ENCODE data around the gene CARD14. TPM values are rescaled to one million over a fixed set of nuclear protein-coding genes. Genes with fewer than 3 reads are reported as not detected.

The CARD14 gene
- total RNA-seq, 1 donor from 2014 or later = not detected

- DNase-seq (ENCODE audit: low spot score) = no peak
- no peaks in the 10 kb centered on the region for H3K4me1 Mint-ChIP-seq (ENCODE audit: low read depth)
- no peak overlapping the region for H3K4me3 Mint-ChIP-seq (ENCODE audit: low read depth)
- peaks cover 21% of the 10 kb centered on the region for H3K36me3 Mint-ChIP-seq (ENCODE audit: low read depth)
- intact Hi-C loops (cut with micrococcal nuclease) = no loop called here
- no peaks in the 10 kb centered on the region for H3K27me3 Mint-ChIP-seq (ENCODE audit: low read depth)
- no peak overlapping the region for H3K27ac Mint-ChIP-seq
- no peaks in the 10 kb centered on the region for H3K9me3 Mint-ChIP-seq
These were observed 42.3 kb downstream of the CARD14 start for GRCh38 chr17:80212109-80212508.

- Mint-ChIP-seq H3K27ac (no peak overlapping the region), H3K4me3 (ENCODE audit: low read depth) (no peak overlapping the region), H3K27me3 (ENCODE audit: low read depth) (no peaks in the 10 kb centered on the region), H3K36me3 (ENCODE audit: low read depth) (peaks cover 25% of the 10 kb centered on the region), H3K4me1 (ENCODE audit: low read depth) (peaks cover 2% of the 10 kb centered on the region), H3K9me3 (no peaks in the 10 kb centered on the region)
- intact Hi-C loops (cut with micrococcal nuclease) = no loop called here
- no peak for DNase-seq (ENCODE audit: low spot score)
These were observed 42.7 kb downstream of the CARD14 start for GRCh38 chr17:80212511-80212910.

- H3K9me3 Mint-ChIP-seq = no peaks in the 10 kb centered on the region
- H3K27ac Mint-ChIP-seq = no peak overlapping the region
- peaks cover 28% of the 10 kb centered on the region for H3K36me3 Mint-ChIP-seq (ENCODE audit: low read depth)
- intact Hi-C loops (cut with micrococcal nuclease) = no loop called here
- DNase-seq (ENCODE audit: low spot score) = no peak
- no peaks in the 10 kb centered on the region for H3K27me3 Mint-ChIP-seq (ENCODE audit: low read depth)
- H3K4me3 Mint-ChIP-seq (ENCODE audit: low read depth) = no peak overlapping the region
- peaks cover 3% of the 10 kb centered on the region for H3K4me1 Mint-ChIP-seq (ENCODE audit: low read depth)
These were observed 43.3 kb downstream of the CARD14 start for GRCh38 chr17:80212962-80213642.

GRCh38 chr17:80213643-80213975 lies 43.8 kb downstream of the CARD14 start:
- H3K36me3 Mint-ChIP-seq (ENCODE audit: low read depth) = peaks cover 28% of the 10 kb centered on the region
- H3K9me3 Mint-ChIP-seq = no peaks in the 10 kb centered on the region
- no peak overlapping the region for H3K4me3 Mint-ChIP-seq (ENCODE audit: low read depth)
- H3K27me3 Mint-ChIP-seq (ENCODE audit: low read depth) = no peaks in the 10 kb centered on the region
- H3K27ac Mint-ChIP-seq = no peak overlapping the region
- DNase-seq (ENCODE audit: low spot score) = no peak
- peaks cover 7% of the 10 kb centered on the region for H3K4me1 Mint-ChIP-seq (ENCODE audit: low read depth)
- intact Hi-C loops (cut with micrococcal nuclease) = no loop called here

GRCh38 chr17:80214012-80214877 lies 44.4 kb downstream of the CARD14 start:
- Mint-ChIP-seq H3K36me3 (ENCODE audit: low read depth) (peaks cover 28% of the 10 kb centered on the region), H3K4me1 (ENCODE audit: low read depth) (peaks cover 10% of the 10 kb centered on the region), H3K9me3 (no peaks in the 10 kb centered on the region), H3K4me3 (ENCODE audit: low read depth) (no peak overlapping the region), H3K27ac (no peak overlapping the region), H3K27me3 (ENCODE audit: low read depth) (no peaks in the 10 kb centered on the region)
- DNase-seq (ENCODE audit: low spot score) = no peak
- intact Hi-C loops (cut with micrococcal nuclease) = no loop called here

GRCh38 chr17:80214878-80215210 lies 45.0 kb downstream of the CARD14 start:
- intact Hi-C loops (cut with micrococcal nuclease) = loop anchor here (5.0 kb wide), 1 partner anchor 52 kb away; no protein-coding TSS in a partner anchor
- DNase-seq (ENCODE audit: low spot score) = no peak
- H3K9me3 Mint-ChIP-seq = no peaks in the 10 kb centered on the region
- peaks cover 12% of the 10 kb centered on the region for H3K4me1 Mint-ChIP-seq (ENCODE audit: low read depth)
- peaks cover 28% of the 10 kb centered on the region for H3K36me3 Mint-ChIP-seq (ENCODE audit: low read depth)
- no peak overlapping the region for H3K27ac Mint-ChIP-seq
- H3K4me3 Mint-ChIP-seq (ENCODE audit: low read depth) = no peak overlapping the region
- H3K27me3 Mint-ChIP-seq (ENCODE audit: low read depth) = no peaks in the 10 kb centered on the region

- no peak overlapping the region for H3K27ac Mint-ChIP-seq
- H3K9me3 Mint-ChIP-seq = no peaks in the 10 kb centered on the region
- no peaks in the 10 kb centered on the region for H3K27me3 Mint-ChIP-seq (ENCODE audit: low read depth)
- DNase-seq (ENCODE audit: low spot score) = no peak
- peaks cover 20% of the 10 kb centered on the region for H3K36me3 Mint-ChIP-seq (ENCODE audit: low read depth)
- H3K4me3 Mint-ChIP-seq (ENCODE audit: low read depth) = no peak overlapping the region
- intact Hi-C loops (cut with micrococcal nuclease) = loop anchor here (5.0 kb wide), 1 partner anchor 51 kb away; no protein-coding TSS in a partner anchor
- H3K4me1 Mint-ChIP-seq (ENCODE audit: low read depth) = peaks cover 14% of the 10 kb centered on the region
These were observed 46.9 kb downstream of the CARD14 start for GRCh38 chr17:80216473-80217456.

- intact Hi-C loops (cut with micrococcal nuclease) = loop anchor here (2.0 to 5.0 kb wide), 2 partner anchors 37 to 49 kb away; no protein-coding TSS in a partner anchor
- H3K36me3 Mint-ChIP-seq (ENCODE audit: low read depth) = peaks cover 20% of the 10 kb centered on the region
- H3K4me1 Mint-ChIP-seq (ENCODE audit: low read depth) = peaks cover 14% of the 10 kb centered on the region
- H3K27me3 Mint-ChIP-seq (ENCODE audit: low read depth) = no peaks in the 10 kb centered on the region
- no peaks in the 10 kb centered on the region for H3K9me3 Mint-ChIP-seq
- peak overlapping the region; percentile 0 for H3K27ac Mint-ChIP-seq
- no peak overlapping the region for H3K4me3 Mint-ChIP-seq (ENCODE audit: low read depth)
- DNase-seq (ENCODE audit: low spot score) = no peak
These were observed 48.0 kb downstream of the CARD14 start for GRCh38 chr17:80217703-80218362.

GRCh38 chr17:80218391-80218790 lies 48.6 kb downstream of the CARD14 start:
- Mint-ChIP-seq H3K27ac (peak overlapping the region; percentile 83), H3K36me3 (ENCODE audit: low read depth) (peaks cover 20% of the 10 kb centered on the region)
- intact Hi-C loops (cut with micrococcal nuclease) = loop anchor here (2.0 to 5.0 kb wide), 2 partner anchors 36 to 49 kb away; no protein-coding TSS in a partner anchor

GRCh38 chr17:80219013-80219762 lies 49.4 kb downstream of the CARD14 start:
- Mint-ChIP-seq H3K27me3 (ENCODE audit: low read depth) (no peaks in the 10 kb centered on the region), H3K27ac (peak overlapping the region; percentile 83), H3K4me1 (ENCODE audit: low read depth) (peaks cover 20% of the 10 kb centered on the region), H3K4me3 (ENCODE audit: low read depth) (peak overlapping the region; percentile 87), H3K9me3 (no peaks in the 10 kb centered on the region), H3K36me3 (ENCODE audit: low read depth) (peaks cover 20% of the 10 kb centered on the region)
- intact Hi-C loops (cut with micrococcal nuclease) = loop anchor here (2.0 to 5.0 kb wide), 2 partner anchors 36 to 48 kb away; no protein-coding TSS in a partner anchor
- DNase-seq (ENCODE audit: low spot score) = peak; percentile 84

More at GRCh38 chr17:80218391-80218790, 48.6 kb downstream of the CARD14 start:
- no peak for DNase-seq (ENCODE audit: low spot score)
- Mint-ChIP-seq H3K4me3 (ENCODE audit: low read depth) (peak overlapping the region; percentile 87), H3K27me3 (ENCODE audit: low read depth) (no peaks in the 10 kb centered on the region), H3K4me1 (ENCODE audit: low read depth) (peaks cover 16% of the 10 kb centered on the region), H3K9me3 (no peaks in the 10 kb centered on the region)

- no peaks in the 10 kb centered on the region for H3K9me3 Mint-ChIP-seq
- peaks cover 24% of the 10 kb centered on the region for H3K4me1 Mint-ChIP-seq (ENCODE audit: low read depth)
- H3K4me3 Mint-ChIP-seq (ENCODE audit: low read depth) = peak overlapping the region; percentile 87
- peak overlapping the region; percentile 83 for H3K27ac Mint-ChIP-seq
- H3K36me3 Mint-ChIP-seq (ENCODE audit: low read depth) = peaks cover 20% of the 10 kb centered on the region
- intact Hi-C loops (cut with micrococcal nuclease) = loop anchor here (2.0 to 5.0 kb wide), 2 partner anchors 35 to 48 kb away; no protein-coding TSS in a partner anchor
- no peak for DNase-seq (ENCODE audit: low spot score)
- H3K27me3 Mint-ChIP-seq (ENCODE audit: low read depth) = no peaks in the 10 kb centered on the region
These were observed 49.9 kb downstream of the CARD14 start for GRCh38 chr17:80219763-80220053.

Data from activated T-helper 2 cell treated with anti-CD3 and anti-CD28 coated beads, Interferon-gamma antibody, Interleukin-2, Interleukin-4, amounts not matched to agents 10 μg/mL and 5 μg/mL and 100 μg/mL, durations not matched to agents 14 hours and 24 hours and 36 hours (primary cell).